Activated T-helper 2 cell treated with anti-CD3 and anti-CD28 coated beads, Interferon-gamma antibody, Interleukin-2, Interleukin-4, amounts not matched to agents 10 μg/mL and 5 μg/mL and 100 μg/mL, durations not matched to agents 14 hours and 24 hours and 36 hours (primary cell): Measurements from ENCODE around the gene SLC25A1. TPM values are rescaled to one million over a fixed set of nuclear protein-coding genes. Genes with fewer than 3 reads are reported as not detected.

Experiments
- DNase-seq: peaks from one replicate; pipeline ENCODE4 v3.0.0; 2021; ENCODE audit warnings: low spot score
- H3K27ac Mint-ChIP-seq: one replicate; pipeline ENCODE4 v1.8.0; 2021; ENCODE audit warnings: mixed read lengths
- H3K27me3 Mint-ChIP-seq: one replicate; pipeline ENCODE4 v1.8.0; 2021; ENCODE audit warnings: low read depth, mixed read lengths
- H3K36me3 Mint-ChIP-seq: one replicate; pipeline ENCODE4 v1.8.0; 2021; ENCODE audit warnings: low read depth, mixed read lengths
- H3K4me1 Mint-ChIP-seq: one replicate; pipeline ENCODE4 v1.8.0; 2021; ENCODE audit warnings: low read depth, mixed read lengths
- H3K4me3 Mint-ChIP-seq: one replicate; pipeline ENCODE4 v1.8.0; 2021; ENCODE audit warnings: low read depth, mild to moderate bottlenecking, moderate library complexity, mixed read lengths
- H3K9me3 Mint-ChIP-seq: one replicate; pipeline ENCODE4 v1.8.0; 2021; ENCODE audit warnings: mixed read lengths
- intact Hi-C: fragments of 100-400 bp; cut with micrococcal nuclease; formaldehyde crosslinking; loops from one replicate; pipeline ENCODE4 v1.15.1; 2023
- total RNA-seq: library from RNA; stranded (reverse); gene quantifications from 2 replicates; pipeline ENCODE4 v1.2.3, GENCODE V29; 2022

The SLC25A1 gene
- total RNA-seq, 1 donor from 2014 or later = 52.0 TPM

- Mint-ChIP-seq H3K4me3 (no peak overlapping the region), H3K27ac (no peak overlapping the region), H3K36me3 (no peaks in the 10 kb centered on the region), H3K9me3 (no peaks in the 10 kb centered on the region), H3K4me1 (no peaks in the 10 kb centered on the region), H3K27me3 (peaks cover 9% of the 10 kb centered on the region)
- intact Hi-C loops = no loop called here
- no peak for DNase-seq
Measured at GRCh38 chr22:19201130-19201868, 22.8 kb upstream of the SLC25A1 start.

DNA sequence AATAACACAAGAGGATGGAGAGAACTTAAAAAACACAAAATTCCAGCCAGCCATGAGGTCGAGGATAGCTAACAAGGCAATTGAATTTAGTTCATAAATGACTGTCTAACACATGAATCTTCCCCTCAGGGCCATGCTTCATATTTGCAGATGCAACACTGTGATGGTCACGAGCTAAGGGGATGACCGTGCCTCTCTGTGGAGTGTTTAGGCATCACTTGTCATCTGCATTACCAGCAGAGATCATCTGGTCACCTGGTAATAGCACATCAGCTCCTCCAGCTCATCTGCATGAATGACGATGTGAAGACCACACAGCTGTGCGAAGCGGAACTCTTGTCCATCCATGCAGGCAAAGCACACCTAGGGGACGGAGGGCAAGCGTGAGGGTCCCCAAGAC is 20.9 kb upstream of the SLC25A1 start:
- H3K27ac Mint-ChIP-seq = no peak overlapping the region
- H3K4me3 Mint-ChIP-seq = no peak overlapping the region
- no peaks in the 10 kb centered on the region for H3K36me3 Mint-ChIP-seq
- H3K4me1 Mint-ChIP-seq = peaks cover 15% of the 10 kb centered on the region
- no peak for DNase-seq
- H3K9me3 Mint-ChIP-seq = no peaks in the 10 kb centered on the region
- H3K27me3 Mint-ChIP-seq = peaks cover 9% of the 10 kb centered on the region
- intact Hi-C loops = no loop called here

- intact Hi-C loops = no loop called here
- Mint-ChIP-seq H3K27ac (no peak overlapping the region), H3K36me3 (no peaks in the 10 kb centered on the region), H3K4me3 (no peak overlapping the region), H3K27me3 (peaks cover 3% of the 10 kb centered on the region), H3K4me1 (peaks cover 15% of the 10 kb centered on the region), H3K9me3 (no peaks in the 10 kb centered on the region)
- DNase-seq = no peak
Measured at GRCh38 chr22:19197997-19198865, 19.7 kb upstream of the SLC25A1 start.

DNA sequence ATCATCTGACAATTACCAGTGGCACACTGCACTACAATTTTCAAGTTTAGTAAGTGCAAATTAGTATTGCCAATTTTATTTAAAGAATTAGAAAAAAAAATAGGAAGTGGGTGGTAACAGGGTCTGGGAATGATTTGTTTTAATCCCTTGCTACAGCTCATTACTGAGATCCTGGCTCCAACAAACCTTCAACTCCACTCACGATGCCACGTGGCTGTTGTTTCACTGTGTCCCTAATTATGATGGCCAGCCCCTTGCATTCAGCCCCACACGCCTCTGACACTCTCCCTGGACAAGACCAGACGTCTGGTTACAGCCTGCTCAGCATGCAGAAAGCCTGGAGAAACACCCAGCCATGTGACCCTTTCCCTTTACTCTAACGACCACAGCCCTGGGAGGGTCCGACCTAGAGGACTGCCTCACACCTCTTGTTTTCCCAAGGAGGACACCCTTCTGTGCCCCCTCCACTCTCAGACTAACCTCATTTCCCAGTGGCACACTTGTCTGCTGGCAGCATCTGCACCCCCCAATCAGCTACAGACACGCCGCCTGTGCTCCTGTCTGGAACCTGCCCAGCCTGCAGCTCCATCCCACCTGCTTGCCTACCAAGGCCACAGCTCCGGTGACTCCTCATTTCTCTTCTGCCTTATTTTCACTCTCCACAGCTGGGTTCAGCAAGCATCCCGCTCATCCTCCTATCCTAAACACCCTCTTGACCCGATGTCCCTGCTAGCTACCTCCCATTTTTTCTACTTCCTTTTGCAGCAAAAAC is 18.5 kb upstream of the SLC25A1 start:
- H3K9me3 Mint-ChIP-seq = no peaks in the 10 kb centered on the region
- no peak for DNase-seq
- no peak overlapping the region for H3K4me3 Mint-ChIP-seq
- no peaks in the 10 kb centered on the region for H3K36me3 Mint-ChIP-seq
- intact Hi-C loops = no loop called here
- H3K4me1 Mint-ChIP-seq = peaks cover 15% of the 10 kb centered on the region
- H3K27me3 Mint-ChIP-seq = peaks cover 3% of the 10 kb centered on the region
- no peak overlapping the region for H3K27ac Mint-ChIP-seq

GRCh38 chr22:19195796-19196731 is 17.5 kb upstream of the SLC25A1 start:
- Mint-ChIP-seq H3K36me3 (no peaks in the 10 kb centered on the region), H3K27me3 (peaks cover 3% of the 10 kb centered on the region), H3K27ac (no peak overlapping the region), H3K9me3 (no peaks in the 10 kb centered on the region), H3K4me3 (no peak overlapping the region), H3K4me1 (peaks cover 15% of the 10 kb centered on the region)
- DNase-seq = no peak
- intact Hi-C loops = no loop called here

DNA sequence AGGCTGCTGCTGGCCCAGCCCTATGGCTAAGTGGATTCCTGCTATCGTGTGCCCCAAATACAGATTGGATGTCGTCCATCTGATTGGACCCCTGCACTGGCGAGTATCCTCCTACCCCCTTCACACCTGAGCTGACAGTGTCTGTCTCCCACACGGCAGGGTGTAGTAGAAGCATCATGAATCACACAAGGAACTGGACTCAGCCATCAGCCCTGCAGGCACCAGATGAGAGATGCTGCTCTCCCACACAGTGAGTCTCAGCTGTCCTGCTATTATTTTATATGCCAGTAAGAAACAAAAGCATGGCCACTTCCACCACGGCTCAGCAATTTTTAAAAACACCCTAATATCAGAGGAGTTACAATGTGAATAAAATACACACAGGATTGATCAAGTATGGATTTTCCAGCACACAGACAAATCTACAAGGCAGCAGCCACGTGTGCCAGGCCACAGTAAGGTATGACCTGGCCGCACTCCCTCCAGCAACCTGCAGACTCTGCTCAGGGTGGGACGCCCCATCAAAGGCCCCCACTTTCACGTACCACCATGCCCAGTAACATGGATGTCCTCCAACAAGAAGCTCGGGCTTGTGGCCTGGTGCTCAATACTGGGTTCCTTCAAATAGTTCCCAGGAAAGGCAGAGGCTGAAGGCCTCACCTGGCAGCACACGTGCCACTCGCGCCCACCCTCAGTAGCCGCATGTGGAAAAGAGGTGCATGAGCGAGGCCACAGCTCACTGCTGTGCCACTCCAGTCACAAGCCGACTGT is 16.4 kb upstream of the SLC25A1 start:
- no peaks in the 10 kb centered on the region for H3K36me3 Mint-ChIP-seq
- no peak overlapping the region for H3K27ac Mint-ChIP-seq
- peaks cover 15% of the 10 kb centered on the region for H3K4me1 Mint-ChIP-seq

GRCh38 chr22:19193879-19194278 is 15.3 kb upstream of the SLC25A1 start:
- Mint-ChIP-seq H3K4me1 (peaks cover 15% of the 10 kb centered on the region), H3K9me3 (no peaks in the 10 kb centered on the region), H3K4me3 (no peak overlapping the region), H3K27ac (no peak overlapping the region), H3K27me3 (peaks cover 2% of the 10 kb centered on the region), H3K36me3 (no peaks in the 10 kb centered on the region)
- intact Hi-C loops = no loop called here
- no peak for DNase-seq

More for the DNA sequence above, 16.4 kb upstream of the SLC25A1 start:
- Mint-ChIP-seq H3K4me3 (no peak overlapping the region), H3K27me3 (peaks cover 3% of the 10 kb centered on the region), H3K9me3 (no peaks in the 10 kb centered on the region)
- DNase-seq = no peak
- intact Hi-C loops = no loop called here

DNA sequence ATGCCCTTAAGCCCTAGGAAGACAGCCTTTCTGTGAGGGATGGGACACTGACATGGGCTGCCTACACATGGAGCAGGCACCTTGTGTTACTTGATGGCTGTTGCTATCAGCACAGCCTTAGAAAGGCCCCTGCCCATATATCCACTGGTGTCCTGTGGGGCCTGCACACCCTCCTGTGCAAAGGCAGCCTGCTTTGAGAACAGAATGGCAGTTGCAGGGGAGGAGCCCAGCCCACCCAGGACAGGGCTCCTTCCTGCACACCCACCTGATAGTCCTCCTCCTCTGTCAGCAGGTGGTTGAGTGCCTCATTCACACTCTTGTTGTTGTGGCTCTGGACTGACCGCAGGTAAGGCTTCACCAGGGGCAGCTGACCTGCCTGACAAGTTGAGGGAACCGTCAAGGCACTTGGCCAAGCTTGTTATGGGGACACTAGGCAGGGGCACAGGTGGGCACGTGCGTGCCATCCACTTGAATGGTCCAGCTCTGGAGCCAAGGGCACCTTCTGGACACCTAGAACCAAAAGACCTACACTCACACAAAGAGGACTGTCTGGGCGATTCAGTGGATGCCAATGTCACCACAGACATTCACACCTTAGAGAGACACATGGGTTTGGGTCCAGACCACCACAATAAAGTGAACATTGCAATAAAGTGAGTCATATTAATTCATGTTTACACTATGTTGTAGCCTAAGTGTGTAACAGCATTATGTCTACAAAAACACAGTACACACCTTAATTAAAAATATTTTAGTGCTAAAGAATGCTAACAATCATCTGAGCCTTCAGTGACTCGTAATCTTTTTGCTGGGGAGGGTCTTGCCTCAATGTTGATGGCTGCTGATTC is 9.4 kb upstream of the SLC25A1 start:
- Mint-ChIP-seq H3K4me3 (no peak overlapping the region), H3K9me3 (no peaks in the 10 kb centered on the region), H3K27ac (no peak overlapping the region), H3K36me3 (no peaks in the 10 kb centered on the region), H3K27me3 (no peaks in the 10 kb centered on the region), H3K4me1 (no peaks in the 10 kb centered on the region)
- intact Hi-C loops = no loop called here
- DNase-seq = no peak

DNA sequence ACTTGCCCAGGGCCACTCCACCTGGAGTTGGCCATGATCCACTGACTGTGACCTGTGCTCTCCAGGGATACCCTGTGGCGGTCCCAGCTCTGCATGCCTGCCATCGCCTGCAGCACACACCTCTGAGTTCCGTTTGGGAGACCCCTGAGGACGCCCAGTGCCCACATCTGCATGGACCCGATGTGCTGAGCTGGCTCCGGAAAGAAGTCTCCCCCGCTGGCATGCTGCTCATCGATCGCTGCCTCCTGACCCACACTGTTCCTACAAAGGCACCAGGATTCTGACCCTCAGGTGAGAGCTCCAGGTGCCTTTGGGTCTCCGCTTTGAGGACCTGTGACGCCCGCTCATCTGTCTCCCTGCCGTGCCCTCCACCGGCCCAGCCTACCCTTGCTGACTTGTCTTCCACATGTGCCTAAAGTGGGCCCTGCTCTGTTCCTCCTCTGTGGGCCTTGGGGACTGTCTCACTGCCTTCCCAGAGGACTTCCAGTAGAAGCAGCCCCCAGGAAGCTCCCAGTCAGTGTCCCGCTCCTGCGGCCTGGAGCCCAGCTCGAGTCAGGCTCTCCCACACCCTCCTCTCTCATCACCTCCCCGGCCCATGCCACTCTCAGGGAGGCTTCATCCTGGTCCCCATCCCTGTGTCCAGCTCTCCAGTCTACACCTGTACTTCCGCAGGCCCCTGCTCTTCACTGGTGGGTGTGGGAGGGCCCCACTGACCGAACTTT is 5.9 kb upstream of the SLC25A1 start:
- H3K36me3 Mint-ChIP-seq = no peaks in the 10 kb centered on the region
- H3K27ac Mint-ChIP-seq = no peak overlapping the region
- intact Hi-C loops = no loop called here
- no peaks in the 10 kb centered on the region for H3K9me3 Mint-ChIP-seq
- no peak for DNase-seq
- H3K27me3 Mint-ChIP-seq = no peaks in the 10 kb centered on the region
- no peak overlapping the region for H3K4me3 Mint-ChIP-seq
- peaks cover 15% of the 10 kb centered on the region for H3K4me1 Mint-ChIP-seq

GRCh38 chr22:19183216-19183615 is 4.7 kb upstream of the SLC25A1 start:
- no peak for DNase-seq
- H3K27ac Mint-ChIP-seq = no peak overlapping the region
- no peak overlapping the region for H3K4me3 Mint-ChIP-seq
- no peaks in the 10 kb centered on the region for H3K27me3 Mint-ChIP-seq
- intact Hi-C loops = no loop called here
- H3K9me3 Mint-ChIP-seq = no peaks in the 10 kb centered on the region
- no peaks in the 10 kb centered on the region for H3K36me3 Mint-ChIP-seq
- peaks cover 17% of the 10 kb centered on the region for H3K4me1 Mint-ChIP-seq
